Kidney capillary endothelial cell (primary cell): Measurements from ENCODE around the gene NEK6.

Experiments
- DNase-seq: peaks from one replicate; pipeline ENCODE4 v3.0.0-alpha.2; 2018; ENCODE audit warnings: low spot score

NEK6 gene

DNA sequence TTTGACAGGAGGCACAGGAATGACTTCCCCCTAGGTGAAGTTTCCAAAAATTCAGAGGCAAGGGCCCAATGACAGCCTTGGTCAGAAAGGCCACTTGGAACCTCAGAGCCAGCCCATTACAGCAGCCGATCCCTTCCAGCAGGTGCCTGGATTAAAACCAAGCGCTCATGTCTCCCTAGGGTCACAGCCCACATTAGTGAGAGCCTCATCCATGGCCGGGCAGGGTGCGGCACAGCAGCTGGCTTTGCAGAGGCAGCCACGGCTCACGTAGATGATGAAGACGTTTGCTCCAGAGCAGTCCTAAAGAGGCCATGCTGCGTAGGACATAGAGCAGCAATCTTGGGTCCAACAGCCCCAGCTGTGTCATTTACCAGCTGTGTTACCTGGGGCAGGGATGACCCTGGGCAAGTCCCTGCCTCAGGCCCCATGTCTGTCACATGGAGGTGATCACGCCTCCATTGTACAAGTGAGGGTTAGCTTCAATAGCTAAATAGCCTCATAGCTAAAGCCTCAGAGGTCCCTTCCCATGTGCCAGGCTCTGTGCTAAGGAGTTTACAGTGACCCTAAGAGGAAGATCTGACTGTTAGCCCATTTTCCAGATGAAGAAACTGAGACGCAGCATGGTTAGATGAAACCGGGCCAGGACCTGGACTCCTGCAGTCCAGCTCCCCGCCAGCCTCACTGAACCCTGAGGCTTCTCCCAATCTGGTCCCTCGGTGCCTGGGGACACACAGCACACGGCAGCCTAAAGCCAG lies 39.2 kb downstream of the NEK6 start:
- no peak for DNase-seq

DNA sequence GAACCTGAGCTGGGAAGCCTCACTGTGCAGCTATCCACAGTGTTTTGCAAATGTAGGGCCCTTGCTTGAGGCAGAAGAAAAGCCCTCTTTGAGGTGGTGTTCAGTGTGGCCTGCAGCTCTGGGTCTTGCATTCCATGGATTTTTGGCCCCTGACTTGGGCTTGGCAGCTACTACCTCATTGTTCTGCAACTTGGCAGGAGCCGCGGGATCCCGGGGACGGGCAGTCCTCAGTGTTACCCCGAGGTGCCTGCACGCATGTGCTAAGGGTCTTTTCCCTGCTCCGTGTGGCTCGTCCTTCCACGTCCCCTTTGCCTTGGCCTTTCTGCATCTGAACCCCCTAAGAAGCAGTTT lies 39.8 kb downstream of the NEK6 start:
- DNase-seq, result peak; percentile 84

DNA sequence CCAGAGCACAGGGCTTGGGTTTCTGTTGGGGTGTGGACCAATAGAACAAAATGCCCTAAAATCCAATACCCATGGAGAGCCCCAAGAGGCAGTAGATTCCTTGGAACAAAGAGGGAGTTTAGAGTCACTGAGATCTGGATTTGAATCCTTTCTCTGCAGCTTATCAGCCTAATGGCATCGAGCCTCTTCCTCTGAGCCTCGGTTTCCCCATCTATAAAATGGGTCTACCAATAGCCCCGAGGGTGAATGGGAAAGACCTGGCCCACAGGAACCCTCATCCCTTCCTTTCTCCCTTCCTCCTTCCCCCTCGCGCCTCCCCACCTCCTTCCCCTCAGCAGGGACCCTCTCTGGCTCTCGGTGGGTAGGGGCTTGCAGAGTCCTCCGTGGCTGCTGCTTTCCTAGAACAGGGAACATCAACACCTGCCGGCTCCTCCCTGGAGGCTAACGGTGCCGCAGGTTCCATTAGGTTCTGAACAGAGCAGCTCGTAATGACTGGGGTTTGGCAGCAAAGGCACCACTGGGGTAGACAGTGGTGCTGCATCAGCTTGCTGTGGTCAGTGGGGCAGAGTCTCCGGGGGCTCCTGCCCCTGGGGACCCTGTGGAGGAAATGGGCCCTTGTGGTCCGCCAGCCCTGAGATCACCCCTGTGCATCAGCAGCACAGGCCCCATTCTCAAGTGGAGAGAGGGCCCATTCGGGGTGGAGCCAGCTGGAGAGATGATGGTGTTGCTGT lies 40.3 kb downstream of the NEK6 start:
- no peak for DNase-seq

DNA sequence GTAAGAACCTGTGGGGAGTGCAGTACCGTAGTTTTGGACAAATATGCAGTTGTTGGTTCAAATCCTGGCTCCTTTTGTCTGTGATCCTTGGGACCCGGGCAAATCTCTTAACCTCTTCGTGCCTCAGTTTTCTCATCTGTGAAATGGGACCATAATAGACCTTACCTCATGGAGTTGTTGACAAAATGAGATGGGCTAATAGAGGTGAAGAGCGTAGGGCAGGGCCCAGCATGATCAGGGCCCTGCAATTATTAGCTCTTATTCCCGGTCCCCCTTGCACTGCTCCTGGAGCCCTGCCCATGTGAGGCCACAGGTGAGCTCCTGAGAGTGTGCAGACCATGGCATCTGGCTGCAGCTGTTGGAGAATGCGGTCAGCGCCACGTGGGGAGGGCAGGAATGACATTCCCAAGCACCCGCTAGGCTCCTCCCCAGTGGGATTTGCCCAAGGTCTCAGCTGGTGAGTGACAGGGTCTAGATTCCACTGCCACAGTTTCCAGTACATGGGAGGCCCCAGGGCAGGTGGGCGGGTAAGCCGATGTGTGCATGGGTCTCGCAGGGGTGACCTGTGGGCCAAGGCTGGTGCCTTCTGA lies 41.0 kb downstream of the NEK6 start:
- no peak for DNase-seq

DNA sequence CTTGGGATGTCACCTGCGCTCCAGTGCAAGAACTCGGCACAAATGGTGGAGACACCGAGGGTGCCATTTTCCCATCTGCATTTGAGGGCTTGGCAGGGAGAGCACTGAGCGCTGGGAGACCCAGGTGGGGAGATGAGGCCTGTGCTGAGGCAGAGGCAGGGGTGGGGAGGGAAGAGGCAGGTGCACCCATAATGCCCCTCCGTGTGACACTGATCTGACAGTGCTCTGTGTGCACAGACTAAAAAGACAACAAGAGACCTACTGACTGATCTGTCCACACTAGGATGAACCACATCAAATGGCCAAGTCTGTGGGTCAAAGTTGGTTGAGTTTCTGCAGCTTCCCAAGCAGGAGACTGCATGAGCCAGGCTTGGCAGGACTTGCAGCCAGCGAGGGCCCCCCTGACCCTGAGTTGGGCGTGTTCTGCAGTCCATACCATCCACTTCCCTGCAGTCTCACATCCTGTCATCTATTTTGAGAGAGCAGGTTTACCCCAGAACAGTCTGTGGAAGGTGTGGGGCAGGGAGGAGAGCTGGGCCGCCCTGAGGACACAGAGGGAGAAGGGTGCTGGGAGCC lies 41.9 kb downstream of the NEK6 start:
- no peak for DNase-seq

DNA sequence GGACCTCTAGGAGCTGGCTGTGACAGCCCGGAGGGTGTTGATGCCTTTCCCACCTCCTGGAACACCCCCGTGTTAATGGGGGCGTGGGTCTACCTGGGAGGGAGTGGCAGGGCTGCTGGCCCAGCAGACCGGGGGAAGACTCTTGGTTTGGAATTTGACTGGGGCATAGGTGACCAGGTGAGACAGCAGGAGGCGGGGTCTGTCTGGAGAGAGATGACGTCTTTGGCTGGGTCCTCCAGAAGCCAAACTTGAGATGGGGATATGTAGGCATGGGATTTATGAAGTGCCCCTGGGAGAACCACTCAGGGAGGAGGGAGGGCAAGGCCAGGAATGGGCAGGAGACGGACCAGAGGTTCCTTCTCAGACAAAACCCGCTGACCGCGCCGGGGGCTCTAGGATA lies 42.6 kb downstream of the NEK6 start:
- DNase-seq, result no peak

DNA sequence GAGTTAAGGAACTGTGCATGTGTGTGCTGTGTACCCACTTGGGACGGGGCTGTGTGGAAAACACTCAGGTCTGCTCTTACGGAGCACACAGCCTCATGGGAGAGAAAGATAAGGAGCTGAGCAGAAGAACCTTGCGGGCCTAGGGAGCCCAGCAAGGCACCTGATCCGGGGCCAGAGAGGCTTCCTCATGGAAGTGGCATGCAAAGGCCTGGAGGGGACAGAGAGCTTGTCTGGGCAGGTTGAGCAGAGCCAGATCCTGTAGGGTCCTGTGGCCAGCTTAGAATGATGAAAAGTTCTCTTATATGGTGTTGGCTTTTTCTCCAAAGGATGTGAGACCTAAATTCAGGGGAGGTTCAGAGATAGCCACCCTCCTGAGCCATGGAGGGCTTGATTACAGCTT lies 45.2 kb downstream of the NEK6 start:
- DNase-seq, result no peak

DNA sequence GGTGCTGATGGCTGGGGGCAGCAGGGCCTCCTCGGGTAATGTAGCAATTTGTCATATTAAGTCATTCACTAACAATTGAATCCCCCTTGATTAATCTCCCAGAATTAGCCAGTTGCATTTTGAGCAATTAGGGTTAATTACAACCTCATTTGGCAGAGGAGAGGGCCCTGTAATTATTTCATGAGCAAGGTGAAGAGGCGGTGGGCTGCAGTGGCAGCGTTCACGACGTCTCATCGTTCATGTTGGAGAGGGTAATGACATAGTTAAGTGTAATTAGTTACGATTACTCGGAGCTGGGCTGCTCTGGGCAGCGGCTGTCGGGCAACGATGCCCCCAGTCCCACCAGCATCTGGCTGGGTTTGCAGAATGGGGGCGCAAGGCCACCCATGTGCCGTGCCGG lies 46.0 kb downstream of the NEK6 start:
- no peak for DNase-seq

DNA sequence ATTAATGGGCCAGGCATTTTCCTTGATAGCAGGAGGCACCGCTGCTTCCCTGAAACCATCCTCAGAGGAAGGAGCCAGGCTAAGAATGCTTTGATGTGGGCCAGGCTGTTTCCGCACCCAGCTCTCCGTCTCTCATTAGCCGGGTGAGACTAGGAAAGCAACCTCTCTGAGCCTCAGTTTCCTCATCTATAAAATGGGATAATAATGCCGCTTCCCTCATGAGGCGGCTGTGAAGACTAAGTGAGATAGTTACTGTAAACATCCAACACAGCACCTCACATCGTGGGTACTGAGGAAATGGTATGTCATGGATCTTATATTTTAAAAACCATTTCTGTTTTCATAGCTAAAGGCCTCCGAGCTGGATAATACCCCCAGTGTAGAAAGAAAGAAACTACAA lies 46.5 kb downstream of the NEK6 start:
- DNase-seq, result no peak

DNA sequence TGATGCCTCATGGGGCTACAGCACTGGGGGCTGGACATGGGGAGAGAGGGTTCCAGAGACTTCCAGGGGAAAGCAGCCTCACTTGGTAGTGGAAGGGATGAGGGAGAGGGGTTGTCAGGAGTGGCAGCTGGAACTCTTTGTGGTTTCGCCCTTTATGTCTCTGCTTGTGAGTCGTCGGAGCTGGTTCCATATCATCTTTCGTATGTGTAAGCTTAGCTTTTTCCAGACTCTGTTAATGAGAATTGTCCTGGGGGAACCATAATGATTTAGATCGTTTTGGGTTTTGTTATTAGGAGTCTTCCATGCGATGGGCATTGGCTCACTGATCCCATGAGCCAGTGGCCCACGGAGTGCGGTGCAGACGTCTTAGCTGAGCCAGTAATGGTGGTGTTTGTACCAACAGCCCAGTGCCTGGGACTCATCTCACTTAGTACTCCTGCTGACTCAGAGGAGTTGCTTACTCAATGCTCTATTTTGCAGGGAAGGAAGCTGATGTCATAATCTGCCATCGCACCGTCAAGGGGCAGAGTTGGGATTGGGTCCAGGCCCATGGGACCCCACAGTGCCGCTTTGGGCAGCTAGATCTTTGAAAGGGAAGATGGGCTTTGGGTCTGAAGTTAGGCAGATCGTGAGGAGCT lies 48.5 kb downstream of the NEK6 start:
- peak; percentile 73 for DNase-seq

DNA sequence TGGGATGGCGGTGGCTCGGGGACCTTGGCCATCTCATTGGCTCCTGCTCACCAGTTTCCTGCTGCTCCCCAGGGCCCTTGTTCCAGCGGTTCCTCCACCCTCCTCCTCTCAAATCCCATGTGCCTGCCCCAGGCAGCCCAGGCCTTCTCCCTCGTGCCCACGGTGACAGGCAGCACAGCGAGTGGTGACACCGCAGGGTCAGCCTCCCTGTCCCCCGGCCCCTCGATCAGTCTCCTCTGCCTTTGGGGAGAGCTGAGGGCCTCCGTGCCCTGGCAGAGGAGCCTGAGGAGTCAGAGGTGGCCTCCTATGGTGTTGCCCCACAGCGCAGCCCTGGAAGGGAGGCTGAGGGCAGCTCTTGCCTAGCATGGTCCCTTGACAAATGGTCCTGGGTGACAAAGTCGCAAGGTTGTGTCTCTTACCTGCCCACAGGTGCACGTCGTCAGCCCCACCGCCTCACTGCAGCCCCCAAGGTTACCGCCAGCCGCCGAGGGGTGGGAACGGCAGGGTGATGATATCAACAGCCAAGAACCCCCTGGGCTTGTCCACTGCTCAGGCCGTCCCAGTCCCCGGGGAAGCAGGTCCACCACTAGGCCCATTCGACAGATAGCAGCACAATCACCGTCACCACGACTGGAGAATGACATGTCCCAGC lies 49.8 kb downstream of the NEK6 start:
- no peak for DNase-seq

DNA sequence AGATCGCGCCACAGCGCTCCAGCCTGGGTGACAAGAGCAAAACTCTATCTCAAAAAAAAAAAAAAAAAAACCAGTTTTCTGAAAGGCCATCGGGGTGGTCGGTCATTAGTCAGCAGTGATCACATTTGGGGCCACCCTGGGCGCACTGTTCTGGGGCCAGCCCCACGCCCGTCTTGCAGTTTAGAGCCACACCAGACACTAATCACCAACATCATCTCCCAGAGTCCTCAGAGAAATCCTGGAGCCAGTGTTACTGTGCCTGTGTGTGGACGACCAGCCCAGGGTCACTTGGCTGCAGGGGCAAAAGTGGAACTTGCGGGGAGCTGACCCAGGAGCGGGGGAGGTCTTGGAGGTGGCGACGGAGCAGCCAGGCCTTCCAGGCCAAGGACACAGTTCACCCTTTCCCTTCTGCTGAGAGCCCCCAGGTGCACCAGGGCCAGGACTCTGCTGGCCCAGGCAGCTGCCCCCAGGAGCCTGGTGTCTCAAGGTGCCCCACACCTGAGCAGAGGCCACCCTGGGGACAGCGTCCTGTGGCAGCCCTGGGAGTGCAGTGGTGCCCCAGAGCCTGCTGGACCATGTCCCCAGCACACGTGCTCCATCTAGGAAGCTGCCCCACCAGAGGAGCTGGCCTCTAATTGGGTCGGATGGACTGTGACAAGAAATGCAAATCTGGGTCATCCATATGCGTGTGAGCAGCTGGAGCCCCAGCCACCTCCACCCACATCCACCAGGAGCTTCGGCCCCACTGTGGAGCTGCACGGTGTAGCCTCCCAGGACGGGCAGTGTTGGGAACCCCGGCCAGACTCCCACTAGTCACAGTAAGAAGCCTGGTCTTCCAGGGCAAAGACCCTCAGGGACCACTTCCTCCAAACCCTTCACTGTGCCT lies 51.1 kb downstream of the NEK6 start:
- no peak for DNase-seq

DNA sequence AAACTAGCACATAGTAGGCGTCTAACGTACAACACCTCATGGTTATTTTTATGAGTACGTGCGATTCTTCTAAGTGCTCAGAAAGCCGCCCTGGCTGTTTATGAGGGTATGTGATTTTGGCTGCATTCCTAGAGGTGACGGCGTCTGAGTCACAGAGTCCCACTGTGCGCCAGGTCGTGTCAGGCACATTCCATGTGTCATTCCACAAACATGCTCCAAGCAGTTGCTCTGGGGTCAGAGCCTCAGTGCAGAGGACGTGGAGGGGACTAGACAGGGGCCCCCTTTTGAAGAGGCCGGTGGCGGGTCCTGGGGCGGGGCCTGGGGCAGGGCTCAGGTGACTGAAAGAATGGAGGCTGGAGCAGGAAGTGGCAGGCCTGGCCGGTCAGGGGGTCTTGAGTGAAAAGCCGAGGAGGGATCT lies 51.9 kb downstream of the NEK6 start:
- peak; percentile 80 for DNase-seq

DNA sequence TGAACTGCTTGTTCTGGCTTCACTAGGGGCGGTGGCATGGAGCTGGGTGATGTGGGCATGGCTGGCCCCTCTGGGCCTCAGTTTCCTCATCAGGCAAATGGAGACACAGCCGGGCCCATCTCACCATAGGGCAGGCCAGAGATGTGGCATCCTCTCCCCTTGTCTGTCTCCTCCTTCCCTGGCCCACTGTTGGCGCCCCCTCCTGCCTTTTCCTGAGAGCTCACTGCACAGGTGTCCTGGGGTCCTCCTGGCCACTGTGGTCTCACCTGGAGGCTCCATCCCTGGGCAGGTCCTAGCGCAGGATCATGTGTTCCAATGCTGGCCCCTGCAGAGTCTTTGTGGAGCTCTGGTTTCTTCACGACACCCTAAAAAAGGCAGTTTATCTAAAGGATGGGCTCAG lies 53.5 kb downstream of the NEK6 start:
- DNase-seq, result no peak

DNA sequence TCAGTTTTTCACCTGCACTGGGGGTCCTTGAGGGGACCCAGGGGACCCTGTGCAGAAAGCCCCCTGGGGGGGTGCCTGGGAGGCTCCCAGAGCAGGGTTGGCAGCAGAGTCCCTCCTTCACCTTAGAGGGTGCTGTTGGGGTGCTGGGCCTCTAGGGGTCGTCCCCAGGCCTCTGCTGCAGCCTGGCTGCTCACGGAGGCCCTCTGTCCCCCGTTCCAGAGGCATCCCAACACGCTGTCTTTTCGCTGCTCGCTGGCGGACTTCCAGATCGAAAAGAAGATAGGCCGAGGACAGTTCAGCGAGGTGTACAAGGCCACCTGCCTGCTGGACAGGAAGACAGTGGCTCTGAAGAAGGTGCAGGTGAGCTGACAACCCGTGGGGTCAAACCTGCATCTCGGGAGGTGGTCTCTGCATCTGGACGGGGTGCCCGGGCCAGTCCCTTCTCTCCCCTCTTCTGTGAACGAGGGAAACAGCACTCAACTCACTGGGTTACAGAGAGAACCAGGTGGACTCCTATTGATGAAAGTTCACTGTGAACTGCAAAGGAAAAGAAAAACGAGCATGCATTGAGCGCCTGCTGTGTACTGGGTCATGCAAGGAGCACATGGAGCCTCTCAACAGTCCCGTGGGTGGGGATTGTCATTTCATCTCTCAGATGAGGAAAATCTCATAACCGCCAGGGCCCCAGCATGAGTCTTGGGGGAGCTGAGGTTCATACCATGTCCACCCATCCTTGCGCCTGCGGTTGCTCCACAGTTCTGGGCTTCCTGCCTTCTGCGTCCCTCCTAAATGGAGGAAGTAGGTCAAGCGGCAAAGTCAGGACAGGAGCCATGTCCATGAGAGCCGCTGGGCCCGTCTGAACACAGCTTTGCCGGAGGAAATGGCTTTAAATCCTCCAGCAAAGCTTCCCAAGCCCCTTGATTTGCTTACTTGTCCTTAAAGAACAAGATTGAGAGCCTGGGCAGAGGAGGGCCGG lies 54.8 kb downstream of the NEK6 start:
- DNase-seq, result no peak

DNA sequence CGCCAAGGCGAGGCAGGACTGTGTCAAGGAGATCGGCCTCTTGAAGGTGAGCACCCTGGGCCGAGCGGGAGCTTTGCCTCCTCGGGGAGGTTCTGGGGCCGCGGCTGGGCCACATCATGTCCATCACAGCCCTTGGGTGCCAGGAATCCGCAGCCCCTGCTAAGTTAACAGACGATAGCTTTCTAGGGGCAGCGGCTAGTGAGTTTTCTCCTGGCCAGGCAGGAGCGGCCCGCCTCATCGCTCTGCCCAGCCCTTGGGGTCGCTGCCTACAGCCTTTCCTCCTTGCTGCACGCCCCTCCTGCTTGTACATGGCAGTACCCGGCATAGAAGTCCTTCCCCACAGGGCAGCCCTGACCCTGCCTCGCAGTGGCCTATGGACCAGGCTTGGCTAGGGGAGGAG lies 56.2 kb downstream of the NEK6 start:
- DNase-seq, result no peak

DNA sequence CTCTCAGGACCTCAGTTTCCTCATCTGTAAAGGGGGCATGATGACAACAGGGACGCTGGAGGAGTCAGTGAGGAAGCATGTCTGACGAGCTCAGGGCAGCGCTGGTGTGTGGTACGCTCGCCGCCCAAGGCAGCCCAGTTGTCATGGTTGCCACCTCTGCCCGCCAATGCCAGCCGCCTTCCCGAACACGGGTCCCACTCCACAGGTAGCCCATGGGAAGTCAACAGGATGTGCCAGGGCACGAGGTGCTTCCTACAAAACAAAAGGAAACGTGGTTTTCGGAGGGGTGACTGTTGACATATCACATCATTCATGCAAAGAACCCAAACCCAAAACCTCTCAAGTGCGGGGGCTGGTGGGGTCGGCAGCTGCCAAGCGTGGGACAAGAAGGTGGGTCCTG lies 58.1 kb downstream of the NEK6 start:
- DNase-seq, result no peak

DNA sequence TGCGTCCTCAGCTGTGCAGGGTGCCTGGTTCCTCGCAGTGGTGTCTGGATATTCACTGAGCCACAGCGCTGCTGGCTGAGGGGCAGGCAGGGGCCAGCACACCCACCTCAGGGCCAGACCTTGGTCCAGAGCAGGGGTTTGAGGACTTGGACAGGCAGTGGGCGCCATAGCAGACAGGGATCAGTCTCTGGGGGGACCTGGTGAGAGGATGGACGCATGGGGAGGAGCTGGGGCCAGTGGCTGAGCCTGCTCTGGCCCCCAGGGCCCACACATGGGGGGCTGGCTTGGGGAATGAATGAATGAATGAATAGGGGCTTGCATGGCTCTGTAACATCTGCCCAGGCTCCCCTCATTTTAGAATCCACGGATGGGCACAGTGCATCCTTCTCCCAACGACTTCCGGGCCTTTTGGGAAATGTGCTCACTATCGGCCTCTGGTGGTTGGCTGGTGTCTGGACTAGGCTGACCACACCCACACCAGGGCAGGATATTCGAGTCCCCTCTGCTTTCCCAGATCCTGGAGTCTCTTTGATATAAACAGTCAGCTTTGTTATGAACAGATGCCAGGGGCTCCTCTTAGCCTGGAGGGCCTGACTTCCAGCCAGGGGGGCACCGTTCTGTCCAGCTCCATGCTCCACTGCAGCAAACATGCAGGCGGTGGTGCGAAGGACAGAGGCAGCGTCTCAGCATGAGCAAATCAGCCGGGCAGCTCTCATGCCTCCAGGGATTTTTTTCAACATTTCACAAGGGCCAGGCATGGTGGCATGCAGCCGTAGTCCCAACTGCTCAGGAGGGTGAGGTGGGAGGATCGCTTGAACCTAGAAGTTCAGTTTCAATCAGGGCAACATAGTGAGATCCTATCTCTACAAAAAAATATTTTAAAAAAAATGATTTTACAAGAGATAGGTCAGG lies 62.6 kb downstream of the NEK6 start:
- DNase-seq, result peak; percentile 48

DNA sequence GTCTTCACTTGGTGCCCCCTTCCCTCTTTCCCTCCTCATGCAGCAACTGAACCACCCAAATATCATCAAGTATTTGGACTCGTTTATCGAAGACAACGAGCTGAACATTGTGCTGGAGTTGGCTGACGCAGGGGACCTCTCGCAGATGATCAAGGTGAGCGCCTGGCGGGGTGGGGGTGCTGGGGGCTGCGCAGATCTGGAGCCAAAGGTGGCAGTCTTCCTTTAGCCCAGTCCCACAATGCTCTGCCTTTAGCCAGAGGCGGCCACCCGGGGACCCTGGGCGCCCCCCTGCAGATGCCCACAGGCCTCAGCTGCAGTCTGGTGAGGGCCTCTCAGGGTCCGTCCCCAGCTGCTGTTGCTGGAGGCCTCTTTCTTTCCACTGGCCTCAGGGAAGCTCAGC lies 63.7 kb downstream of the NEK6 start:
- DNase-seq, result no peak
